ENCODE data around the gene PHF24.

PHF24 gene

DNA sequence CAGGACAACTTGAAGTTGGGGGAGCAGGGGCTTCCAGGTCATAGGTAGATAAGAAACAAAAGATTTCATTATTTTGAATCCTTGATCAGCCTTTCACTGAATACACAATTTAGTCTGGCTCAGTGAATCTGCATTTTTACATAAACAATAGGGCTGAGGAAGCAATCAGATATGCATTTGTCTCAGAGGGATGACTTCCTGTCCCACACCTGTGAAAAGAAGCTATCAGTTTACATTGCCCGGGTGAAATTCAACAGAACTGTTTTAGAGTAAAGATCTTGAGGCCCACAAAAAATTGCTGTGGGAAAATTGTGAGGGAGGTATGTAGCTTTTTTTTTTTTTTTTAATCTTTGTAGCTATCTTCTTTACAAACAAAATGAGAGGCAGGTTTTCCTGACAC lies 69.8 kb downstream of the PHF24 start:
- intact Hi-C loops (cut with DNase I) = no loop called here
- no peak for DNase-seq

DNA sequence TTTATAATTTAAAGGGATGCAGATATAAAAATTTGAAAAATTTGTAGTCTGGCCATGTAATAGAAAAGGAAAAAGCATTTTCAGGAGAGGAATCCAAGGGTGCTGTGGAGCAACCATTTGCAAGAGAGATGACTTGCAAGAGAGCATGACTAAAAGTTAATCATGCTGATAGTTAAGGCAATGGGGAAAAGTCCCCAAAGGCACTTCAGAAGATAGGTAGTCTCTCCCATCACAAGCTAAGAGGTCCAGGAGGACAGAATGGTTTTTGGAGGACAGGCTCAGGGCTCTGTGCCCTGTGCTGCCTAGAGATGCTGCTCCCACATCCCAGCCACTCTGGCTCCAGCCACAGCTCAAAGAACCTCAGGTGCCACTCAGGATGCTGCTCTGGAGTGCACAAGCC lies 70.3 kb downstream of the PHF24 start:
- no peak for DNase-seq
- intact Hi-C loops (cut with DNase I) = no loop called here

DNA sequence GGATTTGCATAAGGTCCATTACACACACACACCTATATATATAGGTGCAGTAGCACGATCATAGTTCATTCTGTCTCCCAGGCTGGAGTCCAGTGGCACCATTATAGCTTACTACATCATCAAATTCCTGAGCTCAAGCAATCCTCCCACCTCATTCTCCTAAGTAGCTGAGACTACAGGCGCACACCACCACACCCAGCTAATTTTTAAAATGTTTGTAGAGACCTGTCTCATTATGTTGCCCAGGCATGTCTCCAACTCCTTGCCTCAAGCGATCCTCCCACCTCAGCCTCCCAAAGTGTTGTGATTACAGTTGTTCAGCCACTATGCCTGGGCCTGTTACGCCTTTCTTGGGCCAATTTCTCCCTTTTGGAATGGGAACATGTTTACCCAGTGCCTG lies 71.2 kb downstream of the PHF24 start:
- no peak for DNase-seq
- intact Hi-C loops (cut with DNase I) = no loop called here

DNA sequence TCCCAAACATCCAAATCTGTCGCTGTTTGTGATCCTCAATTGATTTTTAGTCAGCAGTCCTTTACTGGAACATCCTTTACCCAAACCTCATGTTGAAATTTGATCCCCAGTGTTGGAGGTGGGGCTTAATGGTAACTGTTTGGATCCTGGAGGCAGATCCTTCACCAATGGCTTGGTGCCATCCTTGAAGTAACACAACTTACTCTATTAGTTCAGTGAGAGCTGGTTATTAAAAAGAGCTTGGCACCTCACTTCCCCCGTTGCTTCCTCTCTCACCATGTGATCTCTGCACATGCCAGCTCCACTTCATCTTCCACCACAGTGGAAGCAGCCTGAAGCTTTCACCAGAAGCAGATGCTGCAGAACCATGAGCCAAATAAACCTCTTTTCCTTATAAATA lies 71.8 kb downstream of the PHF24 start:
- intact Hi-C loops (cut with DNase I) = no loop called here
- no peak for DNase-seq
